ENCODE measurements around the gene TSBP1. TPM values are rescaled to one million over a fixed set of nuclear protein-coding genes. Genes with fewer than 3 reads are reported as not detected.

TSBP1 gene
- total RNA-seq, 4 donors from 2014 or later: not detected

DNA sequence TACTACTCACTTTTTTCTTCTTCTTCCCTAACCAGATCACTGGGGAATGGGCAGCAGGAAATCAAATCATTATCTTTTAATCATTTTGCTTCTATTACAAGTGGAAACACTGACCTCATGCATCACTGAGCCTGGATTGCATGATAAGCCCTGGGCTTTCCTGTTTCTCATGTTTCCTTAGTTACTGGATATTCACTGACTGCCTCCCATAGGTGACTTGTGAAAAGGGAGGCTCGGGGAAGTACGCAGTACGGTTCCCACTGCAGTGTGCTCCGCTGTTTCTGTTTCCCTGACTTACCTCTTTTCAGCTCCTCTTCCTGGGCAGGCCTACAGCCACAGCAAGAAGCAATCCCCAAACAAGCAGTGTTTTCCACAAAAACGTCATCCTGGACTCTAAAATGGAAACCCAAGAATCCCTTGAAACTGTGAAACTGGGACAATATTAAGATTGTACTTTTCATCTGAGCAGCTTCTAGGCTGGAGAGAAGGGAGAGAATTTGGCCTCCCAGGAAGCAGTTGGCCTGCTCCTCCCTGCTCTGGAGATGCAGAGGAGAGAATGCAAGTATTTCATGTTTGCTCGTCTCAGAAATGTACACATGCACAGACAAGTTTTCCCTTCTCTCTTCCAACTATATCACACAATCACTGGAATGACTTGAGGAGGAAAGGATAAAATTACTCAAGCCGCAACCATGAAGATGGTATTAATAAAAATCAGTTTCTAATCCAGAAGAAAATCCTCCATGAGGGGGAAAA is 22.1 kb upstream of the TSBP1 start:
- 65% methylated on average over 7 of the region's 7 CpGs for WGBS, 2 donors
- no peak for DNase-seq (ENCODE audit: low spot score in 2 of 2)
- H3K27me3 ChIP-seq: no peaks in the 10 kb centered on the region

GRCh38 chr6:32391505-32391904 is 19.8 kb upstream of the TSBP1 start:
- no peak for TF ChIP-seq POLR2A (IDR thresholded peaks at IDR 0.05)
- no peak for TF ChIP-seq CTCF (IDR thresholded peaks at IDR 0.05)
- no peak for TF ChIP-seq EP300 (IDR thresholded peaks at IDR 0.05)
- H3K27ac ChIP-seq: no peak overlapping the region
- no peak for DNase-seq (ENCODE audit: low spot score in 2 of 2)
- WGBS, 2 donors: 89 to 94% methylated on average over 6 of the region's 6 CpGs
- H3K27me3 ChIP-seq: no peaks in the 10 kb centered on the region
- peaks cover 0 to 4% (median 0%) of the 10 kb centered on the region in 3 donors for H3K36me3 ChIP-seq
- H3K4me1 ChIP-seq: no peaks in the 10 kb centered on the region
- H3K4me3 ChIP-seq: no peak overlapping the region
- H3K9me3 ChIP-seq: no peaks in the 10 kb centered on the region

More for the DNA sequence above, 22.1 kb upstream of the TSBP1 start:
- Histone ChIP-seq H3K36me3 (peaks cover 0 to 4% (median 0%) of the 10 kb centered on the region in 3 donors), H3K4me1 (no peaks in the 10 kb centered on the region), H3K27ac (peak overlapping the region in 1 of 4 donors; percentile 30), H3K9me3 (no peaks in the 10 kb centered on the region), H3K4me3 (no peak overlapping the region)
- TF ChIP-seq CTCF (IDR thresholded peaks at IDR 0.05) (no peak), POLR2A (IDR thresholded peaks at IDR 0.05) (no peak), EP300 (IDR thresholded peaks at IDR 0.05) (peak in 1 of 2 donors; percentile 57)

- Histone ChIP-seq H3K27me3 (no peaks in the 10 kb centered on the region), H3K4me3 (no peak overlapping the region), H3K36me3 (no peaks in the 10 kb centered on the region), H3K4me1 (no peaks in the 10 kb centered on the region), H3K27ac (no peak overlapping the region), H3K9me3 (no peaks in the 10 kb centered on the region)
- WGBS, 2 donors: 50 to 60% methylated on average over 6 of the region's 6 CpGs
- no peak for TF ChIP-seq EP300 (IDR thresholded peaks at IDR 0.05)
- no peak for TF ChIP-seq POLR2A (IDR thresholded peaks at IDR 0.05)
- TF ChIP-seq CTCF (IDR thresholded peaks at IDR 0.05): no peak
- DNase-seq (ENCODE audit: low spot score in 2 of 2): no peak
Measured at GRCh38 chr6:32387589-32388340, 16.1 kb upstream of the TSBP1 start.

- Histone ChIP-seq H3K36me3 (no peaks in the 10 kb centered on the region), H3K4me3 (no peak overlapping the region), H3K27ac (no peak overlapping the region), H3K4me1 (no peaks in the 10 kb centered on the region), H3K9me3 (no peaks in the 10 kb centered on the region), H3K27me3 (no peaks in the 10 kb centered on the region)
- WGBS, 2 donors: 95 to 97% methylated on average over 1 of the region's 1 CpG
- no peak for TF ChIP-seq EP300 (IDR thresholded peaks at IDR 0.05)
- no peak for TF ChIP-seq CTCF (IDR thresholded peaks at IDR 0.05)
- TF ChIP-seq POLR2A (IDR thresholded peaks at IDR 0.05): no peak
- no peak for DNase-seq (ENCODE audit: low spot score in 2 of 2)
Measured at GRCh38 chr6:32386040-32386439, 14.3 kb upstream of the TSBP1 start.
